HCT116 (cell line): ENCODE data around the gene PACRG.

Experiments
- CBX3 ChIP-seq: IDR thresholded peaks from 2 replicates; pipeline ENCODE4 v1.6.1; 2012; ENCODE audit warnings: low read depth
- CTCF ChIP-seq, 3 experiments: fragments of 200-600 bp in 1 of 3; sonication (generic) in 1 of 3; IDR thresholded peaks in 2 of 3; conservative IDR thresholded peaks in 1 of 3; 2 replicates each; pipeline ENCODE4 v1.5.1; 2012 to 2017; ENCODE audit warnings: low read depth in 2 of 3, low read length in 2 of 3, antibody characterized with exemption in 1 of 3, borderline replicate concordance in 1 of 3, control low read depth in 1 of 3, mild to moderate bottlenecking in 1 of 3, mixed read lengths in 1 of 3, mixed run types in 1 of 3, moderate library complexity in 1 of 3; ENCODE audit not compliant: insufficient read depth in 1 of 3
- EZH2 ChIP-seq: fragments of 200-600 bp; sonication (generic); IDR thresholded peaks from 2 replicates; pipeline ENCODE4 v1.6.1; 2017; ENCODE audit warnings: antibody characterized with exemption, mixed run types
- EZH2phosphoT487 ChIP-seq: fragments of 200-600 bp; IDR thresholded peaks from 2 replicates; pipeline ENCODE4 v1.6.1; 2018; ENCODE audit warnings: antibody characterized with exemption, borderline replicate concordance
- JUND ChIP-seq: IDR thresholded peaks from 2 replicates; pipeline ENCODE4 v1.6.1; 2012
- MAX ChIP-seq: IDR thresholded peaks from 2 replicates; pipeline ENCODE4 v1.6.1; 2012
- POLR2A ChIP-seq: IDR thresholded peaks from 2 replicates; pipeline ENCODE4 v1.7.0; 2011; ENCODE audit warnings: borderline replicate concordance; ENCODE audit not compliant: insufficient read depth, insufficient read length; ENCODE audit errors: extremely low read depth
- POLR2AphosphoS5 ChIP-seq: IDR thresholded peaks from 2 replicates; pipeline ENCODE4 v1.6.1; 2011; ENCODE audit warnings: mild to moderate bottlenecking, low read depth, low read length, moderate library complexity
- REST ChIP-seq: IDR thresholded peaks from 2 replicates; pipeline ENCODE4 v1.6.1; 2012; ENCODE audit warnings: low read depth
- SP1 ChIP-seq: IDR thresholded peaks from 2 replicates; pipeline ENCODE4 v1.6.1; 2012; ENCODE audit warnings: low read depth

GRCh38 chr6:163263998-163264661, 536.4 kb downstream of the PACRG start:
- no peak for TF ChIP-seq SP1
- no peak for TF ChIP-seq CTCF (IDR thresholded peaks at IDR 0.05 in 2 of 3, conservative IDR thresholded peaks at IDR 0.05 in 1 of 3; ENCODE audit: borderline replicate concordance in 1 of 3, insufficient read depth in 1 of 3, low read depth in 2 of 3, low read length in 2 of 3)
- TF ChIP-seq EZH2phosphoT487 = no peak
- no peak for TF ChIP-seq MAX
- TF ChIP-seq POLR2AphosphoS5 = no peak
- no peak for TF ChIP-seq EZH2
- TF ChIP-seq CBX3 = no peak
- no peak for TF ChIP-seq JUND
- no peak for TF ChIP-seq POLR2A
- no peak for TF ChIP-seq REST
